Dendritic cell treated with granulocyte-macrophage colony-stimulating factor and Interleukin-4, amounts not matched to agents 40 ng/mL and 50 ng/mL, for 4 days (primary cell): ENCODE measurements around the gene CREB3.

Experiments used
- H3K27ac Mint-ChIP-seq: one replicate; pipeline ENCODE4 v1.8.0; 2022; ENCODE audit warnings: mild to moderate bottlenecking, mixed read lengths
- H3K27me3 Mint-ChIP-seq: one replicate; pipeline ENCODE4 v1.8.0; 2022; ENCODE audit warnings: mild to moderate bottlenecking, mixed read lengths
- H3K36me3 Mint-ChIP-seq: one replicate; pipeline ENCODE4 v1.8.0; 2022; ENCODE audit warnings: low read depth, mixed read lengths
- H3K4me1 Mint-ChIP-seq: one replicate; pipeline ENCODE4 v1.8.0; 2022; ENCODE audit warnings: low read depth, mixed read lengths
- H3K4me3 Mint-ChIP-seq: one replicate; pipeline ENCODE4 v1.8.0; 2022; ENCODE audit warnings: mild to moderate bottlenecking, moderate library complexity, mixed read lengths
- H3K9me3 Mint-ChIP-seq: one replicate; pipeline ENCODE4 v1.8.0; 2022; ENCODE audit warnings: mixed read lengths
- intact Hi-C: fragments of 100-400 bp; cut with micrococcal nuclease; formaldehyde crosslinking; loops from one replicate; pipeline ENCODE4 v1.15.0; 2022

Gene CREB3

GRCh38 chr9:35757226-35757891, 24.9 kb downstream of the CREB3 start:
- H3K36me3 Mint-ChIP-seq, result peaks cover 24% of the 10 kb centered on the region
- intact Hi-C loops, result no loop called here
- peaks cover 33% of the 10 kb centered on the region for H3K4me1 Mint-ChIP-seq
- H3K4me3 Mint-ChIP-seq, result peak overlapping the region; percentile 71
- no peaks in the 10 kb centered on the region for H3K9me3 Mint-ChIP-seq
- H3K27ac Mint-ChIP-seq, result no peak overlapping the region
- peaks cover 10% of the 10 kb centered on the region for H3K27me3 Mint-ChIP-seq

GRCh38 chr9:35757892-35758275, 25.4 kb downstream of the CREB3 start:
- H3K4me1 Mint-ChIP-seq, result peaks cover 33% of the 10 kb centered on the region
- H3K9me3 Mint-ChIP-seq, result no peaks in the 10 kb centered on the region
- peaks cover 10% of the 10 kb centered on the region for H3K27me3 Mint-ChIP-seq
- intact Hi-C loops, result no loop called here
- H3K27ac Mint-ChIP-seq, result no peak overlapping the region
- no peak overlapping the region for H3K4me3 Mint-ChIP-seq
- H3K36me3 Mint-ChIP-seq, result peaks cover 18% of the 10 kb centered on the region

- Mint-ChIP-seq H3K4me1 (peaks cover 33% of the 10 kb centered on the region), H3K27ac (no peak overlapping the region), H3K36me3 (peaks cover 12% of the 10 kb centered on the region), H3K27me3 (peaks cover 10% of the 10 kb centered on the region), H3K9me3 (no peaks in the 10 kb centered on the region), H3K4me3 (no peak overlapping the region)
- intact Hi-C loops, result no loop called here
Observed at GRCh38 chr9:35758475-35759050, 26.1 kb downstream of the CREB3 start.

- no peak overlapping the region for H3K27ac Mint-ChIP-seq
- peaks cover 10% of the 10 kb centered on the region for H3K27me3 Mint-ChIP-seq
- H3K36me3 Mint-ChIP-seq, result no peaks in the 10 kb centered on the region
- H3K4me1 Mint-ChIP-seq, result peaks cover 33% of the 10 kb centered on the region
- H3K9me3 Mint-ChIP-seq, result no peaks in the 10 kb centered on the region
- intact Hi-C loops, result no loop called here
- no peak overlapping the region for H3K4me3 Mint-ChIP-seq
Observed at GRCh38 chr9:35759795-35760194, 27.3 kb downstream of the CREB3 start.

GRCh38 chr9:35760651-35761050, 28.2 kb downstream of the CREB3 start:
- Mint-ChIP-seq H3K9me3 (no peaks in the 10 kb centered on the region), H3K27me3 (peaks cover 10% of the 10 kb centered on the region), H3K36me3 (no peaks in the 10 kb centered on the region), H3K4me1 (peaks cover 32% of the 10 kb centered on the region), H3K4me3 (no peak overlapping the region), H3K27ac (no peak overlapping the region)
- intact Hi-C loops, result no loop called here

DNA sequence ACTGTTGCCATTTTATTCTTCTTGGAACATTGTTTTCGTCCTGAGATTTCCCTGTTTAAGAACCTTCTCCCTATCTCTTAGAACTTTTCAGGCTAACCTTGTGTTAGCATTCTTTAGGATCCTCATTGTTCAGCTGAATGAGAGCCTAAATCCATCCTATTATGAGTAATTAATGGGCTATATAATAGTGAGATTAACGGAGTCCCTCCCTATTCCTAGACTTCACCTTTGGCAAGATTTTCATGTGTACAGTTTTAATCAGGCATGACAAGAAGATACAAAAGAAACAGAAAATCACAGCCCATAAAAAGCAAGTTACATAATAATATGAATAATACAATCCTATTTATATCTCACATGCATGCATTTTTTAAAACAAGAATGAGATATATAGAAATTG, 30.7 kb downstream of the CREB3 start:
- Mint-ChIP-seq H3K4me1 (peaks cover 12% of the 10 kb centered on the region), H3K27me3 (peaks cover 4% of the 10 kb centered on the region), H3K4me3 (no peak overlapping the region), H3K27ac (no peak overlapping the region), H3K9me3 (no peaks in the 10 kb centered on the region), H3K36me3 (no peaks in the 10 kb centered on the region)
- intact Hi-C loops, result no loop called here

GRCh38 chr9:35763803-35764202, 31.3 kb downstream of the CREB3 start:
- Mint-ChIP-seq H3K27ac (no peak overlapping the region), H3K27me3 (peaks cover 2% of the 10 kb centered on the region), H3K9me3 (no peaks in the 10 kb centered on the region), H3K4me1 (peaks cover 7% of the 10 kb centered on the region), H3K4me3 (no peak overlapping the region), H3K36me3 (no peaks in the 10 kb centered on the region)
- intact Hi-C loops, result no loop called here

GRCh38 chr9:35766997-35767396, 34.5 kb downstream of the CREB3 start:
- H3K9me3 Mint-ChIP-seq, result no peaks in the 10 kb centered on the region
- intact Hi-C loops, result no loop called here
- H3K4me1 Mint-ChIP-seq, result no peaks in the 10 kb centered on the region
- H3K27ac Mint-ChIP-seq, result no peak overlapping the region
- H3K27me3 Mint-ChIP-seq, result no peaks in the 10 kb centered on the region
- no peaks in the 10 kb centered on the region for H3K36me3 Mint-ChIP-seq
- no peak overlapping the region for H3K4me3 Mint-ChIP-seq

GRCh38 chr9:35767458-35767857, 35.0 kb downstream of the CREB3 start:
- H3K9me3 Mint-ChIP-seq, result no peaks in the 10 kb centered on the region
- intact Hi-C loops, result no loop called here
- H3K4me1 Mint-ChIP-seq, result no peaks in the 10 kb centered on the region
- no peak overlapping the region for H3K4me3 Mint-ChIP-seq
- H3K27me3 Mint-ChIP-seq, result no peaks in the 10 kb centered on the region
- no peak overlapping the region for H3K27ac Mint-ChIP-seq
- H3K36me3 Mint-ChIP-seq, result no peaks in the 10 kb centered on the region

DNA sequence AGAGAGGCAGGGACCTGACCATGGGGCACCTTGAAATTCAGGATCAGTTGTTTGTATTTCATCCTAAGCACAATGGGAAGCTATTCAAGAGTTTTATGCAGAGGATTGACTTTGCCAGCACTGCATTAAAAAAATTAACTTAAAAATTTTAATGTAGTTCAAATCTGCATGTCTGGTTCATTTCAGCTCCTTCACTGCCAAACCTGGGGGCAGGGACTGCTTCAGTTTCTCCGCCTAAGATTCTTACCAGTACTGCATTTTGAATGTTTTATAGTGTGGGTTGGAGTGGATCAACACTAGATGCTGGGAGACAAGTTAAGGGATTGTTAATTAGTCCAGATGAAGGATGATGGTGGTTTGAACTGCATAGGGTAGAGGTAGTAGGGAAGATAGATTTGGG, 37.3 kb downstream of the CREB3 start:
- Mint-ChIP-seq H3K4me3 (no peak overlapping the region), H3K27ac (no peak overlapping the region), H3K36me3 (no peaks in the 10 kb centered on the region), H3K27me3 (no peaks in the 10 kb centered on the region), H3K4me1 (peaks cover under 1% of the 10 kb centered on the region), H3K9me3 (no peaks in the 10 kb centered on the region)
- intact Hi-C loops, result no loop called here

GRCh38 chr9:35771075-35771433, 38.6 kb downstream of the CREB3 start:
- no peak overlapping the region for H3K4me3 Mint-ChIP-seq
- intact Hi-C loops, result no loop called here
- no peak overlapping the region for H3K27ac Mint-ChIP-seq

GRCh38 chr9:35771534-35771933, 39.1 kb downstream of the CREB3 start:
- intact Hi-C loops, result no loop called here
- H3K9me3 Mint-ChIP-seq, result no peaks in the 10 kb centered on the region
- no peaks in the 10 kb centered on the region for H3K36me3 Mint-ChIP-seq

More at GRCh38 chr9:35771075-35771433, 38.6 kb downstream of the CREB3 start:
- peaks cover 13% of the 10 kb centered on the region for H3K4me1 Mint-ChIP-seq
- no peaks in the 10 kb centered on the region for H3K9me3 Mint-ChIP-seq
- H3K36me3 Mint-ChIP-seq, result no peaks in the 10 kb centered on the region
- H3K27me3 Mint-ChIP-seq, result no peaks in the 10 kb centered on the region

GRCh38 chr9:35771943-35772342, 39.5 kb downstream of the CREB3 start:
- H3K27me3 Mint-ChIP-seq, result no peaks in the 10 kb centered on the region
- H3K36me3 Mint-ChIP-seq, result no peaks in the 10 kb centered on the region

More at GRCh38 chr9:35771534-35771933, 39.1 kb downstream of the CREB3 start:
- no peaks in the 10 kb centered on the region for H3K27me3 Mint-ChIP-seq
- peaks cover 17% of the 10 kb centered on the region for H3K4me1 Mint-ChIP-seq
- no peak overlapping the region for H3K4me3 Mint-ChIP-seq
- H3K27ac Mint-ChIP-seq, result no peak overlapping the region

DNA sequence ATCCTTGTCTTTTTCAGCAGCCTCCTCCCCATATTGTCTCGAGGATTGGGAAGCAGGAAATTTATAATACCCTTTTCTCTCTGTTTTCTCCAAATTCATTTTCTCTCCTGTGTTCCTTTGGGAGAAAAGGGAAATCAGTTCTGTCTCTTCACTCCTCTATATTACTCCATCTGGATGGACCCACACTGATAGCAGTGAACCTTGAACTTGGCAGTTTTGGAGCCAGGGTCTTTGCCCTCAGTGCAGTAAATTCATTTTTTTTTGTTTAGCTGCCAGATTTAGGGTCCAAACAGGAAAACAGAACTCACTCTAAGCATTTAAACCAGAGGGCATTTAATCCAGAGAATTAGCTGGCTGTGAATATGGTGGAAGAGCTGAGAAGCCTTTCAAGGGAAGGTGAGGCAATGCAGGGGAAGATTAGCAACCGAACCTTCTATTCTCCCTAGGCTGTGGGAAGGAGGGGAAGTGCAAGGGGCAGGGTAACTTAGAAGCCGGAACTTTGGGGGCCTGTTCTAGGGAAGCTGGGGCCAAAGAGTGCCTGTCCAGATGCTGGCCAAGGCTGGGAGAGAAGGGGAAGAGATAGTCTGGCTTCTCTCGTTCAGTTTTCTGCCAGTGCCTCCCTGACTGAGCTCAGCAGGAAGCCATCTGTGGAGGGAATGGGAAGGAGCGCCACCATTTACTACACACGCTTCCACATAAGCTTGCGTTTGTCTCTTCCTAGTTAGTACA, 42.6 kb downstream of the CREB3 start:
- Mint-ChIP-seq H3K27ac (peak overlapping the region; percentile 68), H3K36me3 (no peaks in the 10 kb centered on the region), H3K4me3 (no peak overlapping the region), H3K9me3 (no peaks in the 10 kb centered on the region), H3K4me1 (peaks cover 17% of the 10 kb centered on the region), H3K27me3 (peaks cover 1% of the 10 kb centered on the region)
- intact Hi-C loops, result no loop called here

More at GRCh38 chr9:35771943-35772342, 39.5 kb downstream of the CREB3 start:
- H3K4me1 Mint-ChIP-seq, result peaks cover 17% of the 10 kb centered on the region
- H3K4me3 Mint-ChIP-seq, result no peak overlapping the region
- intact Hi-C loops, result no loop called here
- H3K27ac Mint-ChIP-seq, result no peak overlapping the region
- no peaks in the 10 kb centered on the region for H3K9me3 Mint-ChIP-seq
